Dendritic cell treated with granulocyte-macrophage colony-stimulating factor and Interleukin-4, amounts not matched to agents 40 ng/mL and 50 ng/mL, for 4 days (primary cell): Measurements from ENCODE around the gene ZNG1C.
"Not testable (repeated sequence)": the region's sequence is repeated elsewhere in the genome, so short reads cannot be mapped to it uniquely, and the experiment has no call there.

Experiments
- H3K27ac Mint-ChIP-seq: one replicate; pipeline ENCODE4 v1.8.0; 2022; ENCODE audit warnings: mild to moderate bottlenecking, mixed read lengths
- H3K27me3 Mint-ChIP-seq: one replicate; pipeline ENCODE4 v1.8.0; 2022; ENCODE audit warnings: mild to moderate bottlenecking, mixed read lengths
- H3K36me3 Mint-ChIP-seq: one replicate; pipeline ENCODE4 v1.8.0; 2022; ENCODE audit warnings: low read depth, mixed read lengths
- H3K4me1 Mint-ChIP-seq: one replicate; pipeline ENCODE4 v1.8.0; 2022; ENCODE audit warnings: low read depth, mixed read lengths
- H3K4me3 Mint-ChIP-seq: one replicate; pipeline ENCODE4 v1.8.0; 2022; ENCODE audit warnings: mild to moderate bottlenecking, moderate library complexity, mixed read lengths
- H3K9me3 Mint-ChIP-seq: one replicate; pipeline ENCODE4 v1.8.0; 2022; ENCODE audit warnings: mixed read lengths
- intact Hi-C: fragments of 100-400 bp; cut with micrococcal nuclease; formaldehyde crosslinking; loops from one replicate; pipeline ENCODE4 v1.15.0; 2022

The ZNG1C gene

DNA sequence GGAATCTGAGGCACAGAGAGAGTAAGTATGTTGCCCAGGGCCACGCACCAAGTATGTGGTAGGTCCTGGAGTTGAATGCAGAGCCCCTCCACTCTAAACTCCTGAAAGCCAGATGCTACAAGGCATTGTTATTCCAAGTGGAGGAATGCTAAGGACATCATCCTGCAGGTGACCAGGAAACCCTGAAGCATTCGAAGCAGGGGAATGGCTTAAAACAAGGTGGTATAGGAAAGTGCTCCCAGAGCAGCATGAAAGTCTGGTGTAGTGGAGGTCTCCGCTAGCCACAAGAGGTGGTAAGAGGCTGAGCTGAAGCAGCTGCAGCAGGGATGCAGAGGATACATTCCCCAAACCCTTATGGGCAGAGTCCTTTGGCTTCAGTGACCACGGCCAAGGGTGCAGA is 87.3 kb downstream of the ZNG1C start:
- H3K4me1 Mint-ChIP-seq, H3K27ac Mint-ChIP-seq, H3K9me3 Mint-ChIP-seq, H3K36me3 Mint-ChIP-seq, H3K27me3 Mint-ChIP-seq, H3K4me3 Mint-ChIP-seq, intact Hi-C loops: not testable (repeated sequence)

DNA sequence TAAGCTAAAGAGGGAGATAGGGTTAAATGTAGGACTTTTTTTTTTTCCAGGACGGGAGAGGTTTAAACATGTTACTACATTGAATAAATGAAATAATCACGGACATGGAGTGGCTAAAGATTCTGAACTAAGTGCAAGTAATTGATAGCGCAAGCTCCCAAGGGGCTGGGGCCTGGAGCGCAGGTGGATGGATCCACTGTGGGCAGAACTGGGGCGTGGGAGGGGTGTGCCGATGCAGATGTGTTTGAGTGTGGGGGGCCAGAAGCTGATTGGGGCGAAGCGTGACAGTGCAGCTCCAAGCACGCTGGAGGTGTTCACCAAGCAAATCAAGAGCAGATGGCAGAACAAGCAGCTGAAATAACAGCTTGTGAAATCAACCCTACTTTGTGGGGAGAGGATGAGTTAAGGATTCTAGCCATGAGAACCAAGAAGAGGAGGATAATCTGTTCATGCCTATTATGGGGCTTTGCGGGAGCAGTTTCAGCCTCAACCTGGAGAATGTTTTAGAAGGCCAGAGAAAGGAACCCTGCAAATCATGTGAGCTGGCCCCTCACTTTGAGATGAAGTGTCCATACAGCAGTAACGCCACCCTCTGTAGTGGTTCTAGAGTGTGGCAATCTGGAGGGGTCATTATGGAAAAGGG is 88.9 kb downstream of the ZNG1C start:
- H3K4me3 Mint-ChIP-seq, H3K4me1 Mint-ChIP-seq, H3K27me3 Mint-ChIP-seq, H3K36me3 Mint-ChIP-seq, H3K9me3 Mint-ChIP-seq, intact Hi-C loops, H3K27ac Mint-ChIP-seq: not testable (repeated sequence)

DNA sequence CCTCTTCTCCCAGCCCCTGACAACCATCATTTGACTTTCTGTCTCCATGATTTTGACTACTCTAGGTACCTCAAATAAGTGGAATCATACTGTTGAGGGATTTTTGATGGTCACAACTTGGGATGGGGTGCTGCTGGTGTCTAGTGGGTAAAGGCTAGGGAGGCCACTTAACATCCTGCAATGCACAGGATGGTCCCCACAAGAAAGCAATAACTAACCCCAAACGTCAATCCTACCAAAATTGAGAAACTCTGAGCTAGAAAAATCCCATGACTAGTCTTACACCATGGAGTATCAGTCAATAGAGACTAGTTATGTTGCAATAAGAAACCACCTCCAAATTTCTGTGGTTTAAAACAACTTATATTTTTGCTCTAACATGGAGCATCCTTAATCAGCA is 90.3 kb downstream of the ZNG1C start:
- H3K4me1 Mint-ChIP-seq, H3K27me3 Mint-ChIP-seq, H3K36me3 Mint-ChIP-seq, intact Hi-C loops, H3K4me3 Mint-ChIP-seq, H3K9me3 Mint-ChIP-seq, H3K27ac Mint-ChIP-seq: not testable (repeated sequence)

DNA sequence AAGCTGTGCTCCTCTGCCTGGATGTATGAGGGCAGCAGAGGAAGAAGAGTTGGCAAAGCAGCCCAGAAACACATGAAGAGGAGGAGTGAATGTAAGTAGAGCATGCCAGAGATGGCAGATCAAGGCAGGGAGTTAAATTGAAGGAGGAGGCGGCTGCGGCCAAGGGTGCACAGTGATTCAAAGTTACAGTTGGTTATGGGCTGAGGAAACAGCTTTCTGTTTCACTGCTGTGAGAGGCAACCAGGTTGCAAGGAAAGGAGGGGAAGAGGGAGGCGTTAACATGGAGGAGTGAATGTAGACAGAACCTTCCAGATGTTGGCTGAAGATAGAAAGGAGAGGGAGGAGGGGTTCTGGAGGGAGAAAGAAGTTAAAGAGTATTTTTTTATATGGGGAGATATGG is 94.2 kb downstream of the ZNG1C start:
- H3K4me3 Mint-ChIP-seq, H3K9me3 Mint-ChIP-seq, H3K27ac Mint-ChIP-seq, H3K4me1 Mint-ChIP-seq, H3K36me3 Mint-ChIP-seq, intact Hi-C loops, H3K27me3 Mint-ChIP-seq: not testable (repeated sequence)

DNA sequence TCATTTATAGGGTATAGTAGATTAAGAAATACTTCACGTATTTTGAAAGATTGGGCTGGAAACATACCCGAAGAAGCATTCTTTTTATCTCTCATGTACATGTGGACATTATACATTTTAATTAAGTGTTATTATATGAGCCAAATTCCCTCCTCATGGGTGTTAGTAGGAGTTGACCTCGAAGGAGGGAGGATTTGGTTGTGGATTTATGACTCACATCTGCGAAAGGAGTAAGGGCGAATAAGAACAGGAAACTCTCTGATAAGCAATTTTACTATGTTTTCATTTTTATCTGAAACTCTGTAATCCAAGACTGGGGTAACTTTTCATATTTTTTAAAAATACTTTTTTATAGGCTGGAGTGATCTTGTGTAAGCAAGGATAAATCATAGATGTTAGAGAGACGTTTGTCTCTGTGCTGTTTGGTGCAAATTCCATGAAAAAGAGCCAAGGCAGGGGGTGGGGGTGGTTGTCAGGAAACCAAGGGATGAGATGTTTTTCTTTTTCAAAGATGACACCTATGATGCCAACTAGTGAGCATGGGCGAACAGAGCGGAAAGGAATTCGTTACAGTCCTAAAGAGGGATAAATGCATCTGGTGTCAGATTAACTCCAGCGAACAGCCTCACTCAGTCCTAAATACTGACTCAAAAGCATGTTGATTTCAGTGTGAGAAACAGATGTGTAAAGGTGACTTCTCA is 95.0 kb downstream of the ZNG1C start:
- not testable (repeated sequence) for H3K27ac Mint-ChIP-seq

DNA sequence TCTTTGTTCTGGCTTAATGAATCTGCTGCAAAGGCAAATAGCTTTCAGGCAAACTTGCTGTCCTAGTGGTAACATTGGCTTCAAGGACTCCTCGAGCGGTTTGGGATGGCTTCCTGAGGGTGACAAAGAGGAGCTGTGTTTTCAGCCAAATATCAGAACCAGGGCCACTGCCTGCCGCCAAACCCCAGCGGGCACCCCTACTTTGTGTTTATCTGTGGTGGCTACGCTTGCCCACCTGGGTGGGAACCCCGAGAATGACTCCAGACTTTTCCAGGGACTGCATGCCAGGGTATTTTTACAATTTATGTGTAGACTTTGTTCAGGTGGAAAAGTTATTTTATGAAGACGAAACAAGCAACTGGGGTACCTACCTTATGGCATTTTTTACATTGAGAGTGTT is 96.2 kb downstream of the ZNG1C start:
- H3K9me3 Mint-ChIP-seq, intact Hi-C loops, H3K4me1 Mint-ChIP-seq, H3K27ac Mint-ChIP-seq, H3K36me3 Mint-ChIP-seq, H3K27me3 Mint-ChIP-seq, H3K4me3 Mint-ChIP-seq: not testable (repeated sequence)

More for the DNA sequence above, 95.0 kb downstream of the ZNG1C start:
- intact Hi-C loops, H3K36me3 Mint-ChIP-seq, H3K27me3 Mint-ChIP-seq, H3K9me3 Mint-ChIP-seq, H3K4me3 Mint-ChIP-seq, H3K4me1 Mint-ChIP-seq: not testable (repeated sequence)

DNA sequence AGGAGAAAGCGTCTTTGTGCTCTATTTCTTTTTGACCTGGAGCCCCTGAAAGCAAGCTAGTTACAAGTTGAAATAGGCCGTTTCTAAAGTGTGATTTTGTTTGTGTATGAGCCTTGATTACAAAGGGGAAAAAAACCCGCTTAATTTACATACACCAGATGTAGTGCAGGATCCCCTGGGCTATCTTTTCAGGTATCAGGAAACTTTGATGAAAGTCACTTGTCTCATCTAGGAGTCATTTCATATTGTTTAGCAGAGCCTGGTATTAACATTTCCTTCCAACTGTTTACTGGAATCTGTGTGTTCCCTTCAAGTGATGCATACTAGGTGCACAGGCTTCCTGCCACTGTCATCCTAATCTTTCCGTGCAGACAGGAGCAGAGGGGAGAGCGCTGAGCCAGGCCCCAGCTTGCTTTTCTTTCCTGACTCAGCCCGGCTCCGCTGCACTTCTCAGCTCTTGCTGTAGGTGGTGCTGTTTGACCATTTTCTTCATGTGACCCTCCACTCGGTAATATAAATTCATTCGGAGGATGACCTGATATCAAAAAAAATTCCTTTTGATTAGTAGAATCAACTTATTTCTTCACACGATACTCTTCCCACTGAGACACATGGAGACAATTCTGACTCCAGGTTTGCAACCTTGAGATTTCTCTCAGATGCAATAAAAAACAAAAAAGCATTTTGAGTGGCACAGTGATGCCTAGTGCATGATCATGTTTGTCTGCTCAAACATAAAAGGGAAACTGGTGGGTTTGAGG is 100.7 kb downstream of the ZNG1C start:
- intact Hi-C loops: loop anchor here (10.0 kb wide), 1 partner anchor 222 kb away; no protein-coding TSS in a partner anchor
- H3K9me3 Mint-ChIP-seq, H3K27ac Mint-ChIP-seq, H3K4me1 Mint-ChIP-seq, H3K27me3 Mint-ChIP-seq, H3K4me3 Mint-ChIP-seq, H3K36me3 Mint-ChIP-seq: not testable (repeated sequence)

DNA sequence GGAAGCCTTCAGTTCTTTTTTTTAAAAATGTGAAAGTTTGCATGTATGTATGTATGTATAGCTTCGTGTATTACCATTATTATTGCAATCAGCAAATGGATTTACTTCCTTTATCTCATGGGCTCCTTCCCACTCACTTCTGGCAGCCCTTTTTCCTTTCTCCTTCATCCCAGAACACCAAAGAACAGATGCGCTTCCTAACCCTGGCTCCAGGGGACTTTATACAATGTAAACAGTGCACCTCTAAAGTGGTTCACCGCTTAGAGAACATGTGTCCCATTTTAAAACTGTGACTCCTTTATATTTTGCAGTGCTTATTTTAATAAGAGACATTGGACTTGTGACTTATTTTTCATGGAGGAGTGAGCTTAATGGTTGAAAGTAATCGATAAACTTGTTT is 101.5 kb downstream of the ZNG1C start:
- H3K36me3 Mint-ChIP-seq, H3K4me1 Mint-ChIP-seq, H3K27ac Mint-ChIP-seq, H3K27me3 Mint-ChIP-seq, H3K4me3 Mint-ChIP-seq, H3K9me3 Mint-ChIP-seq: not testable (repeated sequence)
- intact Hi-C loops: loop anchor here (10.0 kb wide), 1 partner anchor 222 kb away; no protein-coding TSS in a partner anchor

DNA sequence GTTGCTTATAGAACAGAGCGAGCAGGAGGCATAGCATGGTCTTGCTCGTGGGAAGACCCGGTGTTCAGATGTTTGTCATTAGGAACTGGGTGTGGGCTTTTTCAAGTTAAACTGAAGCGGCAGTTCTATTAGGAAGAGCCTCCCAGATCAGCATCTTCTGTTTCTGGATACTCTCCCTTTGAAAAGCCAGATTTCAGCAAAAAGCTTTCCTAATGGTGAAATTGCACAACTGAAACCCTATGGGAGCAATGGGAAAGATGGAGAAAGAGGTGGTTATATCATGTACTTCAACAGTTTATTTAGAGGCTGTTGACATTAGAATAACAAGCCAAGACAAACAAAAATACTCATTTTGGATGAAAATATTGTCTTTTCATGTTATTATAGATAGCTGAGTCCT is 102.2 kb downstream of the ZNG1C start:
- not testable (repeated sequence) for H3K4me1 Mint-ChIP-seq, H3K36me3 Mint-ChIP-seq, H3K27ac Mint-ChIP-seq, H3K9me3 Mint-ChIP-seq, H3K27me3 Mint-ChIP-seq, H3K4me3 Mint-ChIP-seq
- intact Hi-C loops: loop anchor here (10.0 kb wide), 1 partner anchor 221 kb away; no protein-coding TSS in a partner anchor
